Fibroblast of skin of left quadriceps (primary cell): ENCODE results near the gene POMP.

Experiments
- DNase-seq, 2 experiments: peaks; one replicate each; pipeline ENCODE4 v3.0.0-alpha.2; 2013; ENCODE audit warnings: low read depth in 2 of 2

POMP gene

GRCh38 chr13:28658796-28659620, at the start of gene POMP:
Gene POMP, plus strand, starts transcription at chr13:28659130. Its CDS starts 55 bp downstream, at chr13:28659185.
- peak; percentile 79 to 81 for DNase-seq

- DNase-seq: no peak
Measured at GRCh38 chr13:28609381-28609780, 49.5 kb upstream of the POMP start.

- peak; percentile 63 to 71 for DNase-seq
Measured at GRCh38 chr13:28609926-28610325, 49.0 kb upstream of the POMP start.

GRCh38 chr13:28610996-28611395, 47.9 kb upstream of the POMP start:
- DNase-seq: no peak

GRCh38 chr13:28611654-28612131, 47.2 kb upstream of the POMP start:
- no peak for DNase-seq

- DNase-seq: no peak
Measured at GRCh38 chr13:28613562-28613961, 45.4 kb upstream of the POMP start.

- DNase-seq: no peak
Measured at GRCh38 chr13:28615916-28616446, 42.9 kb upstream of the POMP start.

- no peak for DNase-seq
Measured at GRCh38 chr13:28618230-28618994, 40.5 kb upstream of the POMP start.

- peak; percentile 49 to 55 for DNase-seq
Measured at GRCh38 chr13:28620011-28620830, 38.7 kb upstream of the POMP start.

- no peak for DNase-seq
Measured at GRCh38 chr13:28621449-28621848, 37.5 kb upstream of the POMP start.

- no peak for DNase-seq
Measured at GRCh38 chr13:28622286-28622685, 36.6 kb upstream of the POMP start.

GRCh38 chr13:28623782-28624706, 34.9 kb upstream of the POMP start:
- DNase-seq: no peak

GRCh38 chr13:28624707-28625432, 34.1 kb upstream of the POMP start:
- DNase-seq: no peak

- DNase-seq: no peak
Measured at GRCh38 chr13:28626266-28626665, 32.7 kb upstream of the POMP start.

GRCh38 chr13:28628241-28628640, 30.7 kb upstream of the POMP start:
- DNase-seq: no peak

- DNase-seq: no peak
Measured at GRCh38 chr13:28630869-28631268, 28.1 kb upstream of the POMP start.

GRCh38 chr13:28631801-28632200, 27.1 kb upstream of the POMP start:
- no peak for DNase-seq

GRCh38 chr13:28636069-28636468, 22.9 kb upstream of the POMP start:
- DNase-seq: peak; percentile 76

- DNase-seq: peak; percentile 60 to 62
Measured at GRCh38 chr13:28636677-28637317, 22.1 kb upstream of the POMP start.
